Stimulated activated CD4-positive, alpha-beta T cell treated with anti-CD3 and anti-CD28 coated beads, Interleukin-15, amount 100 ng/mL, for 48 hours (primary cell): ENCODE measurements around the gene ACSS3.

Source experiments
- DNase-seq, 2 donors: peaks; one replicate each; pipeline ENCODE4 v3.0.0-alpha.2; 2020; ENCODE audit warnings: low read depth in 2 of 2

ACSS3 gene

DNA sequence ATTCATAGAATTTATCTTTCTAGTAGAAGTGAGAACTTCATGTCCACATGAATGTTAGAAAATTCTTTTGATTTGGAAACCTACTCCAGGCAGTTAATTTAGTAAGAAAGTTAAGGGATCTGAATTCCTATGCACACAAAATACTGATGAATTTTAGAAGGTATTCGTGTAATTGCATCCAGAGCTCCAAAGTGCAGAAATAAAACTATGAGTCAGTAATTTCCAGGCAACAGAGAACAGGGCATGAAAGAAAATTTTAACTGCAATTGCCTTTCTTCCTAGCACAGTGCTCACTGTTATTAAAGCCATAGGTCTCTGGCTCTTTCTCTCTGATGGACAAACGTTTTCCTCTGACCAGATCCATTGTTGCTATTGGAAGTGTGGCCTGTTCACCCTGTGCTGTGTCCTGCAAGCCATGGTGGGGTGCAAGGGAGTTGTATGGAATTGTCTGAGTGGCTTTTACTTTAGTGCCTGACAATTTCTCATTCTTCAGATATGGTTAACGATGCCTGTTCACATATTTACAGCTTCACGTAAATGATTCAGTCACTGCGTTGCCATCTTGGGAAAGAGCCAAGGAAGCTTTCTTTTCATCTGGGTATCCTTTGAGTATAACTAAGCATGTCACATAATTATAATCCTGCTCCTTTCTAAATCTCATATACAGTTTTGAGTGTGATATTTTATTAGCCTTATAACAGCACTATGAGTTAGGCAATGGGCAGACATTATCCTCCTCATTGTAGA, 145.1 kb downstream of the ACSS3 start:
- no peak for DNase-seq

DNA sequence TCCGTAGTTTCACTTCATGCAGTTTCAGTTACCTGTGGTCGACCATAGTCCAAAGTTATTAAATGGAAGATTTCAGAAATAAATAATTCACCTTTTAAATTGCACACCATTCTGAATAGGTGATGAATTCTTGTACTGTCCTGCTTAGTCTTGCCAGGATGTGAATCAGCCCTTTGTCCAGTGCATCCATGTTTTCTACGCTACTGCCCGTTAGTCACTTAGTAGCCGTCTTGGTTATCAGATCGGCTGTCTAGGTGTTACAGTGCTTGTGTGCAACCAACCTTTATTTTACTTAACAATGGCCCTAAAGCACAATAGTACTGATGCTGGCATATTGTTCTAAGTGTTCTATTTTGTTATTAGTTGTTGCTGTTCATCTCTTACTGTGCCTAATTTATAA, 146.7 kb downstream of the ACSS3 start:
- no peak for DNase-seq

DNA sequence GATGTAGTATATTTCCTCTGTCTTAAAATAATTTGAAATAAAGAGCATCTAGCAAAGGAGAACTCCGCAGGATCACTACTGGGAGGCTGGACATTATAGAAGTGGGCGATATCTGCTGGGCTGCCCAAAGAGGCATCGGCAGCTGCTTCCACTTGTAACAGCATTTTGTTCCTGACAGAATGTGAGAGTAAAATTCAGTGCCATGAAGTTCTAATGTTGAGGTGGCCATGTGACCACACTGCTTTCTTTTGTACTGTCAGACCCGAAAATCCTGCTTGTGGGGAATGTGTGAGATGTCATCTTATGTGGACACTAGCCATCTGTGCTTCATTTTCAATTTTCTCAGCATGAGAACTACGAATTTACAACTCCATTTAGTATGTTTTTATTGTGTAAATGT, 151.9 kb downstream of the ACSS3 start:
- DNase-seq = no peak

DNA sequence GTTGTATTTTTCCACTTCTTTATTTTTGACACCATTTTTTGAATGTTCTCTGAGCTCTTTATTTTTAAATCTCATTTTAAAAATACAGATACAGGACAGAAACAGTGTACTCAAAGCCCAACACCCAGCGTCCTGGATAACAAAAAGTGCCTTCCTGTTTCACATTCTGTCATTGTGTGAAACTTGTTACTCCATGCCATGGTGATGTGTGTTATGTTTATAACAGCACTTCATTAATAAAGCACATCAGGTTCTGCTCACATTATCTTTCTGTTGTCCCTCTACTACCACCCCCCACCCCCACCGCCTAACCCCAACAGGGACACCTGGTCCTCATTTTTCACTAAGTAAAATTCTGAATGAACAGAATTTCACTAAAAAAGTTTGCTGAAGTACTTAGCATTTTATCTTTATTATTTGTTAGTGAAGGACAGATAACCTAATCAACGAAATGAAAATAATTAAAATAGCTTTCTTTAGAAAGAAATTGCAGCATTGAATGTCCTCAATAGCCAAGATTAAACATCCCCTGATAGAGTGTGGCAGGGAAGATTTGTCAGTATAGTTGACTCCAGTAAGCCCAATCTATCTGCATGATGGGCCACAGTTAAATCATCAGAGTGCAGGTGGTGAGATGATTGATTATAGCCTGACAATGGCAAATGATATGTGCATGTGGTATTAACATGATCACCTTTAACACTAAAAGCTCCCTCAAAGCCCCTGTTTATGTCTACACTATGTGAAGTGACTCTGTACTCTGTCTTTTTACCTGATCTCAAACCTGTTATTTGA, 153.9 kb downstream of the ACSS3 start:
- DNase-seq = no peak

DNA sequence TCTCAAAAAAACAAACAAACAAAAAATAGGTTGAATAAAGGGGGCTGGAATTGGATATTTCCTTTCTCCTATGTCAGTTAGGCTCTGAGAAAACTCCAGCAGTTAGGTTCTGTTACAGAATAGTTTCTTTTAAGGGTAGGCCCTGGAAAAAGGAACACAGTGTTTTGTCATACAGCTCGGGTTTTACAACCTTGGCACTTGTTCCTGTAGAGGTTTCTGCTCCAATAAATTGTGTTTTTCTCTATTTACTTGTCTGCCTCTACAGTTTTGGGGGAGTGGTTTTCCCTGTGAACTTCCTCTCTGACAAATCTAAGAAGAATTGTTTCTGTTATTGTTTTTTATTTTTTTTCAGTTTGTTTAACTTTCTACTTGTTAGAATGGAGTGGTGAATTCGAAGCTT, 167.6 kb downstream of the ACSS3 start:
- no peak for DNase-seq

DNA sequence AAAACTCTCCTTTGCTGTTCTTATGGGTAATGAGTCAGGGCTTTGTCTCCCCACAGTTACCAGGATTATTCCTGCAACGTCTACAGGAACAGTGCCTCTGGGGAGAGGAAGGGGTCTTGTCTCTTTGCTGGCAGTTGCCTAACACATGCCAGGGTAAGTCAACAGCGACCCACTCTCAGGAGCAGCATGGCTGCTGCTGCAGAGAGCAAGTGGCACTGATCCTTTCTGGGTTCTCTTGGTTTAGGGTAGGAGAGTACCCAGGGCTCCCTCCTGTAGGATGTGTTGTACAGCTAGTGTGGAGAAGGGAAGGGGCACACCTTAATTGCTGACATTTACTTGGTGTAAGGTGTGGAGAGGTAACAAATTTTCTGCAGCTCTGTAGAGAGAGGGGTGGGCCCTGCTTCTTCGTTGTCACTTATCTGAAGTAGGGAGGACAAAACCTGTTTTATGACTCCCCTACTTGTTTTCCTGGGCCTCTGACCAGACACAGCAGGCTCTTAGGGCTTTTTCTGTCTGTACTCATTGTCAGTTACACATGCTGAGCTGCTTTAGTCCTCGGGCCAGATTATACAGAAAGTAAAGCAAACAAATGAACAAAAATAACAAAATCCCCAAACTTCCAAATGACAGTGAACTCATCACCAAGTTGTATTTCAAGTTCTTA, 168.2 kb downstream of the ACSS3 start:
- DNase-seq = no peak

DNA sequence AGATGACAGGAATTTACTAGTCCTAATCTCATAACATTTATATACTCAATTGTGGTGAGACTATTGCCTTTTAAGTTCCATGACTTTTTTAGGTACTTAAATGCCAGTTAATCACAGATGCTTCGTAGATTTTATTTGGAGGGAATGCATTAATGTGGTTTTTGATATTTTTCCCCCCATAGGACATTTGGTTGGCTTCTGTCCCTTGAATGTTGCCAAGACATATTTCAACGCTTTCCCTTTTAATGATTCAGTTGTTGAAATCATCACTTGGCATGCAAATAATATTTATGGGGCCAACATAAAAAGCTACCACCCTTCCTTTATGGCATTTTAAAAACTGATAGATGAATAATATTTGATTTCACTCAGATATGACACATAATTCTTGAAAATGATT, 172.1 kb downstream of the ACSS3 start:
- no peak for DNase-seq

DNA sequence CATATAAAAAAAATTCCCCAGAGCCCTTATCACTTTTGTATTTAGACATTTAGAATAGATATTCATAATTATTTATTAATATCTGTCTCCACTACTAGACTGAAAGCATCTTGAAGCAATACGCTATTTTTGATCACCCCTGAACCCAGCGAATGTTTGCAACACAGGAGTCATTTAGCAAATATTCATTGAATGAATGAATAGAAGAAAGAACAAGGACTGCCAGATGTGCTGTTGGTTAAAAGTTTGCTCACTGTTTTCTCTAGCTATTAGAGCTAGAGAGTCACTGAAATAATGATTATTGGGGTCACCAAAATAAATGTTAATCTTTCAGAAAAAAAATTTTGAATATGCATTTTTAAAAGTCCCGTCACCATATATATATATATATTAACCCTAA, 174.3 kb downstream of the ACSS3 start:
- DNase-seq = no peak

DNA sequence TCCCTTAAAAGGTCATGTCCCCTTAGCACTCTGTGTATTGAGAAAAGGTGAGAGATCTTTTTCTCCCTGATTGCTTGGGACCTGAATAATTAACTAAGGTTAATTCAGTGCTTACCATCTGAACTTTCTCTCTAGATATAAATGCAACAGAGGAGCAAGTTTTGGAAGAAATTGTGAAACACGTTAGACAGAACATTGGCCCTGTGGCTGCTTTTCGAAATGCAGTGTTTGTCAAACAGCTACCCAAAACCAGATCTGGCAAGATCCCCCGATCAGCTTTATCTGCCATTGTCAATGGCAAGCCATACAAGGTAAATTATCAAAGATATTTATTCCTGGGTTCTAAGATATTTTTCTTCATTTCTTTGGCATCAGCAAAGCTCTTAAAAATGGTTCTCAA, 175.5 kb downstream of the ACSS3 start:
- DNase-seq = no peak

DNA sequence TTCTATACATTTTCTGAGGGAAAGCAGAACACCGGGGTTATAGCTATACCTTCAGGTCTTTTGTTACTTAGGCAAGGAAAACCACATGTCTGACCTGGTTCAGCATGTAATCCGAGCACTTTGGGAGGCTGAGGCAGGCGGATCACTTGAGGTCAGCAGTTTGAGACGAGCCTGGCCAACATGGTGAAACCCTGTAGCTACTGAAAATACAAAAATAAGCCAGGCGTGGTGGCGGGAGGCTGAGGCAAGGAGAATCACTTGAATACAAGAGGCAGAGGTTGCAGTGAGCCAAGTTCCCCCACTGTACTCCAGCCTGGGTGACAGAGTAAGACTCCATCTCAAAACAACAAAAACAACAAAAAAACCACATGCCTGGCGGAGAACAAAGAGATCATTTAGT, 177.6 kb downstream of the ACSS3 start:
- no peak for DNase-seq

DNA sequence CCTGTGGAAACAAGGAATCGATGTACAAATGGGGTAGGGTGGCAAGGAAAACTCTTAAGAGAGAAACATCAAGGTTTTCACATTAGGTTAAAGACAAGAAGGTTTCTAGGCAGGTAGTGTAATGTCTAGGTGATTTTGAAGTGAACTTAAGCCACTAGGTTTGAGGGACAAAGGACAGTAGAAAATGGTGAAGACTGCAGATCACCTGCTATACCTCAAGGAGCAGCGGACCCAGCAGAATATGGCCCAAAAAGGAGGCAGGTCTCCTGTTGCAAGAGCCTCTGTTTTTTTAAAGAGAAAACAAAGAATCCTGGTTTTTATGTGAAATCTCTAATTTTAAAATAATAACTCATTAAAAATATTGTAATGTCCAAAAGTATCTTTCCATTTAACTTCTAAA, 178.1 kb downstream of the ACSS3 start:
- DNase-seq = no peak

DNA sequence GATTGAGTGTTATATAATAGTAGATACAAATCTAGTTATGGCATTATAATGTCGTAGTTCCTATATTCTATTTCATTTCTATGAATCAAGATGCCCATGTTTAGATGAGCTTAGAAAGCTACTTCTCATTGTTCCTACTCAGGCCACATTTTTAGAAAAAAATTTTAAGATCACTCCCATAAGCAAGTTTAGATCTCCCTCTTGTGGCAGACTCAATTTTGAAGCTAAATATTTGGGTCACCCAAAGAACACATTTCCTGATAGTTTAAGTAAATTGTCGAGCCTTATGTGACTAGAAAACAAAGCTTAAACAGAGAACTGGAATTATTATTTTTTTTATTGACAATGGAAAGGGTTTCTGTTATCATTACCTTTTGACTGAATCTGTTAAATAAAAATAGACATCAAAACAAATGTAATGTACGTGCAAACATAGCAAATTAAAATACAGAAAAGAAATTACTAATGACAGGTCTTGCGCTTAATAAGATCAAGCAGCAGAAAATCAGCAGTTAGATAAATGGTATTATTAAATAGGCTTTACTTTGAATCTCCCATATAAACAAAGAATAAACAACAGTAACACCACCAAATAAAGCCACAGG, 180.2 kb downstream of the ACSS3 start:
- DNase-seq = no peak

DNA sequence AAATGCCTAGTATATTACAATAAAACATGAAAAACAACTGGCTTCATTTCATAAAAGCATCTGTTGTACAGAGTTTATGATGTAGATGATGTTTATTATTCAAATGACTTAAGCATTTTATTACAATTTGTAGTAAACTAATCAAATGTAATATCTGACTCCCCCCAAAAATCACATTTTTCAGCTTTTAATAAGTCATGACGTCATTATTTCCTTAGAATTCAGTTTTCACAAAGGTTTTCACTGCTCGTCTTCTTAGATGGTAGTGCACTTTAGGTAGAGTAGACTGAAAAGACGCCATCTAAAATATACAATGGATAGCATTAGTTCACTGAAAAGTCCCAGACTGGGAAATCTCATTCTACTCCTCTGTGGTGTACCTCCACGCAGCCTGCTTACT, 181.5 kb downstream of the ACSS3 start:
- no peak for DNase-seq

DNA sequence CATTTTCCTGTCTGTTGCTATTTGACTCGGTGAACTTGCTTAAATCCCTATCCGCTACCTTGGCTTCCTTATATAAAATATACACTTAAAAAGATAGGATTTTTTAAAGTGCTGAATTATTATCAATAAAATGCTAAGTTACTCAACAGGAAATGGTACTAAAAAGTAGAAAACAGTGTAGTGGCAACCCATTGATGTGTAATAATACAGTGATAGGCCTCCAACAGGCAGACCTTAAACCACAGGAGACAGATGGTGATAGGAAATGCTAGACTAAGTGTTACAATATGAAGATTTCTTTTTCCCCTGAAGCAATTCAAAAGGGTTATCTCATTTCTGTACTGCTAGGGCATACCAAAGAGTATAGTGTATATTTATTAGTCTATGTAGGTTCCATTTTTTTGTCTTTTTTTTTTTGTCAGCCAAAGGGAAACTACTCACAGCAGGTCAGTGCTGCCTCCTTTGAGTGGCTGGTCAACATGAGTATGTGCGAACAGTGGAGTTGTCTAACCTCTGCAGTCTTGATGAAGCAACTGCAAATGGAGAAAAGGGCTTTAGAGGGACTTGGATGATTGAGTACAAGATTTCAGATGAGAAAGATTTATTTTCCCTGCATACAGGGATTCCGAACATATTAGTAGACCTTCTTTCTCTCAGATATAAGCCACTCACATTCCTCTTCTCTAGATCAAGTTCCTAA, 183.8 kb downstream of the ACSS3 start:
- DNase-seq = no peak

DNA sequence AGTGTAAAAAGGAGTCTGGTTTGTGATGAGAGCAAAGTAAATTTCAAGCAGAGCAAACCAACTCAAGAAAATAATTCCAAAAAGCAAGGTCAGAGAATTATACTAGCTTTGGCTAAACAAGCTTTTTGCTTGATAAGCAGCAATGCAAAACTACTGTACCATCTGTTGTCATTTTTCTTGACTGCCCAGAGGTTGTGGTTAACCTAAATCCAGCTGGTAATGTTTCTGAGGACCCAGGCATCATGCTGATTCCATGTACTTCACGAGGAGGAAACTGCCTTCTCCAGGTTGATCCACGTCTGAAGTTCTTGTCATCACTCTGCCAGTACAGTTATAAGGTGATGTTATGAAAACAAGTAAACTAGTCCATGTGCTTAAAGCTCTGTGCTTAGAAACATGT, 185.2 kb downstream of the ACSS3 start:
- no peak for DNase-seq

DNA sequence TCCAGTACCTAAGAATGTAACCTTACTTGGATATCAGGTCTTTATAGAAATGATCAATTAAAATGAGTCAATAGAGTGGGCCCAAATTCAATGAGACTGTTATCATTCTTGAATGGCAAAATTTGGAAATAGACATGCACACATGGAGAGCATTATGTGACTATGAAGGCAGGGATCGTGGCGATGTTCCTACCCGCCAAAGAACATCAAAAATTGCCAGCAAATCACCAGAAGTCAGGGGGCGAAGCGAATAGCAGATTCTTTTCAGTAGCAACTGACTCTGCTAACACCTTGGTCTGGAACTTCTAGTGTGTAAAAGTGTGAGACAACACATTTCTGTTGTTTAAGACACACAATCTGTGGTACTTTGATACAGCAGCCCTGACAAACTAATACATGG, 192.5 kb downstream of the ACSS3 start:
- no peak for DNase-seq

DNA sequence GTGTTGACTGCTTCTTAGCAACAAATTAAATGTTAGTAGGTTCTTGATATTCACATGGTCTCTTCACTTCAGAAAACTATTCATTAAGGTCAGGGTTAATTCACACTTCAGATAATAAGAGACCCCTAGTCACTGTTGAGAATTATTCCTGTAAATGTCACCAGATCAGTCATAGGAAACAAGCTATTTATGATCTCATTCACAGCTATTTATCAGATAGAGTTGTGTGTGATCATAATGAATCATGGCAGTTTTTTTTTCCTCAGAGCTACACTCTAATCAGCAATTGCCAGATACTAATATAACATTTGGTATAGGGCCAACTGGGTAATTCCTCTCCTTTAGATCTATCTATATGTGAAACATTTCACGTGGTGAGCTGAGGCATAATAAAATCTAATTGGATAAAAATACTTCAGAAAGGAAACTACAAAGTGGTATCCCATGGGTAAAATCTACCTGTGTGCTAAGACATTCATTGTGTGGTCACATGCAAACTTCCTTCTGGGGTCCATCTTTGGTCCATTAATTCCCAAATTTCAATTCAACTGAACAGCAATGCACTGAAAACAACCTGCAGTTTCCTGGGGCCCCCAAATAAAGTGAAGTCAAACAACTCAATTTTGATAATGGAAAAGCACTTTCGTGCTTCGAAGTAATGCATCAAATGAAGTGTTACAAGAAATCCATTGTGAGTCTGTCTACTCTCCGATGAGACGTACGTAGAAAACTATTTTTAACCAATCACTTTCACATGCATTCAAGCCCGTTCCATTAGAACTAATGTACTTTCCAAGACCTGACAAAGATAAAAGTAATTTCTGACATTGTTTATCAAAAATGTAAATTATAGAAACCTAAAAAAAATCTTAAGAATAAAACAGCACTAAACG, 197.0 kb downstream of the ACSS3 start:
- no peak for DNase-seq

DNA sequence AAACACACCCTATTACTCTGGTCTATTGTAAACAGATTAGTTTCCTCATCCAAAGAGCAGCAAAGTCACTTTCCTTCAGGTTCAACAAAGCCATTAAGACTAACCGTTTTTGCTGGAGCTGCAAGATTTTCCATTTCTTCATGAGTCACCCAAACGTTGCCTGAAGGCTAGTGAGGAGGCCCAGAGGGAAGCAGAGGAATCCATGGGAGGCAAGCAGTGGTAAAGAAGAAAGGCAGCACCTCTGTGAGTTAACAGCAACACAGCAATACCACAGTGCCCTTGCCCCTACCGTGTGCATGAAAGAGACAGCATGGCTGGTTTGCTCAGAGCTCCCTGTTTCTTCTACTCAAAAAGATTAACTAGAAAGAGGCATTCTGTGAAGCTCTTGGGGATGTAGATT, 206.3 kb downstream of the ACSS3 start:
- no peak for DNase-seq

DNA sequence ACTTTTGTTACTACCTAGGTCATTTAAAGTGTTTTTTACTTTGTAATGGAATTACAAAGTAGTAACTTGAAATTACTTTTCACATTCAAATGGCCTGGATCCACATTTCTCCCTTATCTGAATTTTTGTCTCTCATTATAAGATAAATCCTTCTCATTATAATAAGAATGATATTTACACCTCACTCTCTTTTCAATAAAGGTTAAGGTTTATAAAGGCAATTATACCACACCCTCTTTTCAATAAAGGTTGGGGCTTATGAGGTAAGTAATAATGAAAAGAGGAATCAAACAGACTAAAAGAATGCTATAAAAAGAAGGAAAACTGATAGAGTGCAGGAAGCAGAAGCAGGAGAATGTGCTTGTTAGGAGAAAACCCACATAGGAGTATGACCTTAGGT, 210.8 kb downstream of the ACSS3 start:
- DNase-seq = no peak

DNA sequence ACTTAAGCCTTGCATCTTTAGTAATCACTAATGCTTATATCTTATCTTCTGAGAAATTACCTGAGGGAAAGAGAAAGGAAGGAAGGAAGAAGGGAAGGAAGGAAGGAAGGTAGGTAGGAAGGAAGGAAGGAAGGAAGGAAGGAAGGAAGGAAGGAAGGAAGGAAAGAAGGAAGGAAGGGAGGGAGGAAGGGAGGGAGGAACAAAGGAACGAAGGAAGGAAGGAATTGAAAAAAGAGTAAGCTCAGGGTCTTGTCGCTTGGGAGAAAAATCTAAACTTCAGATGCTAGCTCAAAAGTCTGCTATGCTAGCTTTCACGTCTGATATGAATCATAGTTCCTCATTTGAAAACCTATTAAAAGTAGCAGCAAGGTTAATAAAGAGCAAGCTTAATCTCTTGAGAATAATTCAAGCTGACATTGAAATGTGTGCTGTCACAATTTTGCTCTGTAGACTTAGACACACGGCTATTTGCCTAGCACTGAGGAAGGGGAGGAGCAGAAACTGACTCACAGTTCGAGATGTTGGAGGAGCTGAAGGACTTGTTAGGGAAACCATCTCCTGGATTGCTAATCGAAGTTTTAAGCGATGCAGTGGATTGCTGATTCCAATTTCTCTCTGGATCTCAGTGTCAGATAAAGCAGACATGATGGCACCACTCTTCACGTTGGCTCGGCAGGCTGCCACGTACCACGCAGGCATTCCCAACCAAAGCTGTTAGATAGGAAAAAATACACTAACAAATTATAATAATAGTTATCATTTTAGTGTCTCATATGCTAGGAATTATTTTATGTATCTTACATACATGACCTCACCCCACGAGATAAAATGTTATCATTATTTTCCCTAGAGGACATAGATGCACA, 216.7 kb downstream of the ACSS3 start:
- no peak for DNase-seq
